ENCODE results near the gene BARX1.
A peak's percentile ranks its signal among the peaks of the same experiment; 100 is the strongest.
"Not testable (repeated sequence)": the region's sequence is repeated elsewhere in the genome, so short reads cannot be mapped to it uniquely, and the experiment has no call there.

BARX1 gene

DNA sequence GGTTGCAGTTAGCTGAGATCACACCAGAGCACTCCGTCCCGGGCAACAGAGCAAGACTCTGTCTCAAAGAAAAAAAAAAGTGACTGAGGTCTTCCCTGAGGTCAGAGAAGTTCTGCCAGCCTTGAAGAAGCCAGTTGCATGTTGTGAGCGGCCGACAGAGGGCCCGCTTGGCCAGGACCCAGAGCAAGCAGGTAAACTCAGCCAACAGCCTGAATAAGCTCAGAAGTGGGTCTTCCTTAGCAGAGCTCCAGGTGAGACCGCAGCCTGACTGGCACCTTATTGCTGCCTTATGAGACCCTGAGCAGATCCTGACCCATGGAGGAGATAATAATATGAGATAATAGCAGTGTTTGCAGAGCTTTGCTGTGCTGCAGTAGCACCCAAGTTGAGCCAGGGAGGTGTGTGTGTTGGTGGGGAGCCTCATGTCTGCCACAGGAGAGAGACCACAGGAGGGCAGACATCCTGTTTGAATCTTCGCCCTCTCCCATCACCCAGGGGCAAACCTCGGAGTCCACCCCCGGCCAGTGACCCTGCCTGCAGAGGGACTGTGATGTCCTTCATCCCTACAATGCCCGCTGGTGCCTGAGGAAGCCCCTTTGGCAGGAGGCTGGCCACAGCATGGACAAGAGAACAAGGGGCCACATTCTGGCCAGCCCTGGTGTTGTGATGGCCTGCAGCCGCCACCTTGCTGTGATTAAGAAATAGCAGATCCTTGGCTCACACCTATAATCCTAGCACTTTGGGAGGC lies 10.8 kb upstream of the BARX1 start:
- no peak for DNase-seq

DNA sequence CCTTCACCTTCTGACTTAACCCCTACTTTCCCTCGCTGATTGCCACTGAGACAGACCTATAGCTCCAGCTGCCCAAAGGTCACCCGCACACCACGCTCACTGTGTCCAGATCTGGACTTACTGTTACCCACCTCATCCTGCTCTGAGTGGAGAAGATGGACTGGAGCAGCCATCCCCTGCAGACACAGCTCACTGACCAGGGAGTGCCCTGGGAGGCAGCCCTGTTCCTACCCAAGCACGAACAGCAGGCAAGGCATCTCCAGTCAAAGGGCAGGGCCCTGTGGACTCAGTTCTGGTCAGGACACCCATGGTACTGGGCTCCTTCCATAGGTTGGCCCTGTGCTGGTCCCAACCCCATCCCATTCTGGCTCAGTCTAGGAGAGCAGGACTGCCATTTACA lies 9.5 kb upstream of the BARX1 start:
- no peak for DNase-seq

DNA sequence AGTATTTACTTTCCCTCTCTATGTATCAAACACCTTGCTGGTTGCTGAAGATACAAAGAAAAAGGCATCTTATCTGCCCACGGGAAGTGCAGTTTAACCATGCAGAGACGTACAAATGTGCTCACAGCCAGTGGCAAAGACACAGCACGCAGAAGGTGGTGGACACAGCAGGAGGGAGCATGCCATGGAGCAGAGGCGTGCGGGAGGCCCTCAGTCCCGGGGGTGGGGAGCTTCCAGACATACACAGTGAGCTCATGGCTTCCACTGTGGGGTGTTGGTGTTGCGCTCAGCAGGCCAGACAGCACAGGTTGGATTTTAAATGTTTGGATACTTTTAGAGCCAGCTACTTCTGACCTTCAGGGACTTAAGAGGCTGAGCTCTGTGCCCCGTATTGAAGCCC lies 8.8 kb upstream of the BARX1 start:
- no peak for DNase-seq

DNA sequence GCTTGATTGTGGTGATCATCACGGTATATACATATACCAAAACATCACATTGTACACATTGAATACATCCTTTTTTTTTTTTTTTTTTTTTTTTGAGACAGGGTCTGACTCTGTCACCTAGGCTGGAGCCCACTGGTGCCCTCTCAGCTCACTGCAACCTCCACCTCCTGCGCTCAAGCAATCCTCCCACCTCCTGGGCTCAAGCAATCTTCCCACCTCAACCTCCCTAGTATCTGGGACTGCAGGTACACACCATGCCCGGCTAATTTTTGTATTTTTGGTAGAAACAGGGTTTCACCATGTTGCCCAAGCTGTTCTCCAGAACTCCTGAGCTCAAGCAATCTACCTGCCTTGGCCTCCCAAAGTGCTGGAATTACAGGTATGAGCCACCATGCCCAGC lies 8.3 kb upstream of the BARX1 start:
- DNase-seq, result not testable (repeated sequence)

DNA sequence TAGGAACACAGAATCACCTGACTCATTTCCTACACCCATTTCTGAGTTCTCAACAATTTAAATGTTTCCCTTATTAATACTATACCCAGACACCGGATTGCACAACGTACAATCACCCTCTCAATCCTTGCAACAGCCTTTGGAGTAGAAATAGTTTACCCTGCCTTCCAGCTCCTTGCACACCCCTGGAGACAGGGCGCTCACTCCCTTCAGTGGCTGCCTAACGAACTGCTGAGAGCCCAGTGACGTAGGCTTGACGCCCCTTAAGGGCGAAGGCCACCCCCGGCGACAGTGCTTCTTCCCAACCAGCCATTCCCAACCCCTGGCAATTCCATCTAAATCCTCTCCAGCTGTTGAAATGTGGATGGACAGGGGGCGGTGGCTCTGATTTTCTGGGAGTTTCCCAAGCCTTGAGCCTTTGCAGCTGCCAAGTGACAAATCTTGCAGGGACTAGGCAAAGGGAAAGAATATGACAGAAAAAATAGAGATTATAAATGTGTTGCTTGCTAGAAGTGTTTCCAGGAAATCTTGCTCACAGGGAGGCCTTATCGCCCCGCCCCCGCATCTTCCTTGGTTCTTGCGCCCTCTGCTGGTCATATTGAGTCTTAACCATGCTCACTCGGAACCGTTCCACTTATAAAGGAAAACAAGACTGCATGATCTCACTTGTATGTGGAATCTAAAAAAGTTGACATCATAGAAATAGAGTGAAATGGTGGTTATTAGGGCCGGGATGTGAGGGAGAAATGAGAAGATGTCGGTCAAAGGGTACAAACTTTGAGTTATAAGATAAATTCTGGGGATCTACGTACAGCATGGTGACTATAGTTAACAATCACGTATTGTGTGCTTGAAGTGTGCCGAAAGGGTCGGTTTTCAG lies 7.6 kb upstream of the BARX1 start:
- DNase-seq, result peak; percentile 77

DNA sequence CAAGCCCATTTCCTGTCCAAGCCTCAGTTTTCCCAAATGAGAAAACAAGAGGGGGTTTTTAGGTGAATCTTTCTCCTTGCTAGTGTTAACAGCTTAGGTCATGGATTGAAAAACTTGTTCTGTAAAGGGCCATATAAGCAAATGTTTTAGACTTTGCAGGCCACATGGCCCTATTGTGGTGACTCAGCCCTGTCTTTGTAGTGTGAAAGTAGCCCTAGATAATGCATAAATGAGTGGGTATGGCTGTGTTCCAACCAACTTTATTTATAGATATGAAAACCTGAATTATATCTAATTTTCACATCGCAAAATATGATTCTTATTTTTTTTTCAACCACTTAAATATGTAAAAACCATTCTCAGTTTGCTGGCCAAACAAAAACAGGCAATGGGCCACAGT lies 6.9 kb upstream of the BARX1 start:
- DNase-seq, result no peak

DNA sequence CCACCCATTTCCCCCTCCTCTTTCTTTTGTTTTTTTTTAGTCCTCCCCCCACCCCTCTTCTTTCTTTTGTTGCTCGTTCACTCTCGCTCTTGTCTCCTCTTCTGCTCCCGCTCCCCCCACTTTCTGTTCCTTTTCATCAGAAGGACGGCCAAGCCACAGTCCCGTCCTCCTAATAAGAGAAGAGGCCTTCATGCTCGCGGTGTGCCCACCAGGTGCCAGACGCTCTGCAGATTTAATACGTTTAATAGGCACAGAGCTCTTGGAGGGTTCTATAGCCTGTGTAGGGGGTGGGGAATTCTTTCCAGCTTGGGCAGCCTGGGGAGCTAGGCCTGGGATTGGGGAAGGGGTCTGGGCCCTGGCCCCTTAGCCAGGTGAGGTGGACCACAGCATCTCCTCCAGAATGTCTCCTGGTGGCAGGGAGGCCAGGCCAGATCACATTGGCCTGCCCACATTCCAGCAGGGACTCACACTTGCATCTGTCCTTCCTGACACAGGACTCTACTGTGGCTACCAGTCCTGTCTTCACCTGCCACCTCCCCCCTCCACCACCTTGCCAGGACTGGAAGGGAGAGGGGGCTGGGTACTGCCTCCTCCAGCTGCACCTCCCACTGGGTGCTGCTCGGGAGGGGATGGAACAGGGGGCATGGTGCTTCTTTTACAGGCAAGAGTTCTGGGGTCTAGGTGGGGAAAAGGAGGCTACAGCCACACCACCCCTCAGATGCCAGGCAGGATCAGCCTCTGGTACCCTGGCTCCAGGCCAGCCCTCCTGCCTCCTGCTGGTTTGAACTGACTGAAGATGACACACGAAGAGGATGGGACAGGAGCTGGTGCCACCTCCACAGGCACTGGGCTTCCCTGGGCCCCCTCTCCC lies 6.1 kb upstream of the BARX1 start:
- no peak for DNase-seq

DNA sequence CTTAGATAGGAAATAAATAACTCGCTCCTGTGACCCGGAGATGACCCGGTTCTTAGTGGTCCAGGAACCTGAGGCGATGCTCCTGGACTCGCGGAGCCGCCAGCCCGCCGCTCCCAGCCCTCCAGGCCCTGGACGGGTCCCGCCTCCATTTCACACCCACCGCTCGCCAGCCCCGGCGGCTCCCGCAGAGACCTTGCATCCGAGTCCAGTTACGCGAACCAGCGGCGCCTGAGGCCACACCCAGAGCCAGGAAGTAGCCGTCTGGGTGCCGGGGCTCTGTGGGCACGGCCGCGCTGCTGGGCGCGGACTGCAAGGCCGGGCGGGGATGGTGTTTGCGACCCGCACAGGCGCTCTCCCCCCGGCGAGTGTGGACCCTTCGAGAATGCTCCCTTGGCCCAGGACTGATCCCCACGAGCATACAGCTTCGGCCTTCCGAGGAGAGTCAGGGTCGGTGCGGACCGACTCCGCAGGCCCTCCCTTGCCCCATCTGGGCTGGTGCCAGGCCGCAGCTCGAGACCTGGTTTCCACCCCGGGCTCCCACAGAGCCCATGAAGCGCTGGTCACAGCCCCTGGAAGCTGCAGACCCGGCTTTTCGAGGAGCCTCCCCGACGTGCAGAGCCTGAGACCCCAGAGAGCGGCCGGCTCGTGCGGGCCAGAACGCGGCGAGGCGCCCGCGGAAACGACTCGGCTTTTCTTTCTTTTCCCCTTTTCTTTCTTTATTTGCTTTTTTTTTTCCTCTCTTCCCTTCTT lies 5.2 kb upstream of the BARX1 start:
- DNase-seq, result no peak

DNA sequence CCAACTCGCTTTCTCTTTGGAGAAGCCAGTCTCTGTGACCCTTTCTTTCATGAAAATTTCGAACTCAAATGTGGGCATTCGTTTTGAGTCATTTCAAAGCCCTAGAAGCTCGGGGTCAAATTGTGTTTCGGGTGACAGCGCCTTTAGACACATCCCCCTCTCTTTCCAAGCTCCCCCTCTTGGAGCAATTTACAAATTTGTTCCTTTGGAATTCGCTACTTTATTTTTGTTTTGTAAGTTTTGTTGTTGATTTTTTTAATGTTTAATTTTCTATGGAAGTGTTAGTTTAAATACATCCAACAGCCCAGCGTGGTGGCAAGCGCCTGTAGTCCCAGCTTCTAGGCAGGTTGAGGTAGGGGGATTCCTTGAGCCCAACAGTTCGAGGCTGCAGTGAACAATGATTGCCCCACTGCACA lies 4.6 kb upstream of the BARX1 start:
- no peak for DNase-seq

DNA sequence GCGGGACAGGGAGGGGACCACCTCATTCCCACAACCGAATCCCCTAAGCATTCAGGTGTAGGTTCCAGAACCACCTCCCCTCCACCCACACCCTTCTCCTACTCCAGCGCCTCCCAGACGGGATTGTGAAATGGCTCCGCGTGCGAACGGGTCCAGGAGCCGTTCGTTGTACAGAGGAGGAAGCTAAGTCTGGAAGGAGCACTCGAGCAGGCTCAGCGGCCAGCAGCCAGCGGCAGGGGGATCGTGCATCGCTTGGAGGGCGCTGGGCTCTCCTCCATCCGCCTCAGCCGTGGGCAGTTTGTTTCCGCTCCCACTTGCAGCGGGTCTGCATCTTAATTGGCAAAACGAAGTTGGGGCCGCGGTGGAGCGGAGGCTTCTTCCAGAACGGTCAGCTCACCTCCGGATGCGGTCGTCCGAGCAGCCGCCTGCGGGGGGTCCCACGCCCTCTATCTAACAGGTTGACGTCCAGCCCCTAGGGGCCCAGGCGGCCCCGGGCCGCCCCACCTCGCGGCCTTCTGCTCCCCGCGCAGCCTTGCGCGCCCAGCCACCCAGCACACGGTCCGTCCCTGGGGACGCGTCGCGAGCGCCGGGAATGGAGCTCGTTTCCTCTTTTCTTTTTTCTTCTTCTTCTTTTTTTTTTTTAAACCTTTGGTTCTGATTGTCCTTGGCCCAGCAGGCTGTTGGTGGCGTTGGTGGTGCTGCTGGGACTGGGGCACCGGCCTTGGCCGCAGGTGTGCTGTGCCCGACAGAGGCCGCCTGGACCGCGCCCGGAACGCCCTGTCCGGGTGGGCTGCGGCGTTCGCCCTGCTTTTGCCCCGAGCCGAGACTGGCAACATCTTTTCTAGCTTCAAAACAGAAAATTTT lies 3.9 kb upstream of the BARX1 start:
- DNase-seq, result no peak

DNA sequence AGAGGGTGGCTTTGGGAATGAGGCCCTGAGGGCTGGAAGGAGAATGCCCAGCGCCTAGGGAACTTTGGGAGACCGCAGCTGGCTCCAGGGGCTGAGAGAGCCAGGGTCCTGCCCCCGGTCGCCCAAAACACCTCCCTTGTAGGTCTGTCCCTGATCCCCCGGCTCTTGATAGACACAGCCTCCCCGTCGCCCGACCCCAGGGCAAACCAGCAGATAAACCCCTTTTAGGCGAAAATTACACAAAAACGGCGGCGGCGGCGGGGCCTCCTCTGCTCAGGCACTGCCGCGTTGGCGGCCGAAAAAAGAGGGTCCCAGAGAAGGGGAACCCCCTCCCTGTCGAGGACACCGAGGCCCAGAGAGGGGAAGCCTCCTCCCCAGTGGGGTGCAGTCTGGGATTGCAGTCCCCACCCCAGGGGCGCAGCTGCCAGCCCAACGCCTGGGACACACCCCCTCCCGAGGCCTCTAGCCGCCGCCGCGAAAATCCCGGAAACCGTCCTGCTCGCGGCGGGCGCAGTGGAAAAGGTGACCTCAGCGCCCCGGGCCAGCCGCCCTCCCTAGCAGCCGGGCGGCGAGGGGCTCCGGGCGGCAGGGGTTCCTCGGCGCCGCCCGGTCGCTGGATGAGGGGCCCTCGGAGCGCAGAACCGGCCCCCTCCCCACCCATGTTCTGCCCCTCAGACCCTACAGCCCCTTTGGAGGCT lies 3.1 kb upstream of the BARX1 start:
- DNase-seq, result peak; percentile 21

DNA sequence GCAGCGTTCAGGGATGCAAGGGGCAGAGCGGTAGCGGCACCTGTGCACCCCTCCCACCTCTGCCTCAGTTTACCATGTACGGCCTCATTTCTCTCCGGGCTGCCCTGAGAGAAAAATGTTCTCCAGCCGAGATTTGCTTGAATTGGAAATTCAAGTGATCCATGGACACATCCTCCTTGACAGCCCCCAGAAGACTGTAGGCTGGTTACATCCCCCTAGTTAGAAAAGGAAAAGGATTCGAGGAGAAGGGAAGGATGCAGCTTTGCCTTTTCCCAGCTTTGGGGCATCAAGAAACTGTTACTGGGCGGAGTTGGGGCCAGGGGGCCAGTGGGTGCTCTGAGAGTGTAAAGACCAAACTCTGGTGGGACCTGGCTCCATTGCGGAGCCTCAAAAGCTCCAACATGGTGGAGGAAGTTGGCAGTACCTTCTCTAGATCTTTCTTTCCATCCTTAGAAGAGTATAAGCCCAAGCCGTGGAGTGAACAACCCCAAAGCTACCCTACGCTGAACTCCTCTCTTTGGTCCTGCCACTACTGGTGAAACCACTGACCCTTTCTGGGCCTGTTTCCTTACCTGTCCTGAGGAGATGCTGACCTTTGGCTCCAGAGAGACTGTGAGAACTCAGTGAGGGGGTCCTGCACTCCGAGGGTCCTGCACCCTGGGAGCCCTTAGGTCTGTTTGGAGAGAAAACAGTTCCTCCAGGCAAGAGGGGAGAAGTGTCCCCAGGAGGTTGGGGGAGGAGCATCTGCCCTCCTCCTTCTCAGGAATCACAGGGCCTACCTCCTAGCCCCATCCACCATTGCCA lies 1.0 kb upstream of the BARX1 start:
- no peak for DNase-seq

DNA sequence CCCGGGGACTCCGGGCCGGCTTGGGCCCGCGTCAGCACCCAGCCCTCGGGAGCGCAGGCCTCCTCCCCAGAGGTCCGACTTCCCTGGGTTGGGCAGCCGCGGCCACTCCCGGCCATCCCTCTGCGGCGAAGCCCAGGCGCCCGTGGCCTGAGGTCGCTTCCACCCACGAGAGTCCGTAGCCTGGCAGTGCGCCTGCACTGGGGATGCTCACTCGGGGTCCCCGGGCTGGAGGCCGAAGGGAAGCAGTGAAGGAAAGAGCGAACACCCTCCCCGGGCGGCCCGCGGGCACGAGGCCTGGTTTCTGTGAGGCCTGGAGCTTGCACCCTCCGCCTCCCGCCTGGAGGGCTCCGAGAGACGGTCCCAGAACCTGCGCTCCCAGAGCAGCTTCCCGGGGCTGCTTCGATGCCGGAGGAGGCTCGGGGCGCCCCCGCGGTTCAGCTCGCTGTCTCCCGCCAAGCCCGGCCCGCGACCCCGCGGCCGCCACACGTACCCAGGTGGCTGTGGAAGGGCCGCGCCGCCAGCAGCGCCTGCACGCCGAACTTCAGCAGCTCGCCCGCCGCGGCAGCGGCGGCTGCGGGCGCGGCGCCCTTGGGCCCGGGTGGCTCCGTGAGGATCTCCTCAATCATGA lies 607 bp downstream of the BARX1 start:
- DNase-seq, result no peak

DNA sequence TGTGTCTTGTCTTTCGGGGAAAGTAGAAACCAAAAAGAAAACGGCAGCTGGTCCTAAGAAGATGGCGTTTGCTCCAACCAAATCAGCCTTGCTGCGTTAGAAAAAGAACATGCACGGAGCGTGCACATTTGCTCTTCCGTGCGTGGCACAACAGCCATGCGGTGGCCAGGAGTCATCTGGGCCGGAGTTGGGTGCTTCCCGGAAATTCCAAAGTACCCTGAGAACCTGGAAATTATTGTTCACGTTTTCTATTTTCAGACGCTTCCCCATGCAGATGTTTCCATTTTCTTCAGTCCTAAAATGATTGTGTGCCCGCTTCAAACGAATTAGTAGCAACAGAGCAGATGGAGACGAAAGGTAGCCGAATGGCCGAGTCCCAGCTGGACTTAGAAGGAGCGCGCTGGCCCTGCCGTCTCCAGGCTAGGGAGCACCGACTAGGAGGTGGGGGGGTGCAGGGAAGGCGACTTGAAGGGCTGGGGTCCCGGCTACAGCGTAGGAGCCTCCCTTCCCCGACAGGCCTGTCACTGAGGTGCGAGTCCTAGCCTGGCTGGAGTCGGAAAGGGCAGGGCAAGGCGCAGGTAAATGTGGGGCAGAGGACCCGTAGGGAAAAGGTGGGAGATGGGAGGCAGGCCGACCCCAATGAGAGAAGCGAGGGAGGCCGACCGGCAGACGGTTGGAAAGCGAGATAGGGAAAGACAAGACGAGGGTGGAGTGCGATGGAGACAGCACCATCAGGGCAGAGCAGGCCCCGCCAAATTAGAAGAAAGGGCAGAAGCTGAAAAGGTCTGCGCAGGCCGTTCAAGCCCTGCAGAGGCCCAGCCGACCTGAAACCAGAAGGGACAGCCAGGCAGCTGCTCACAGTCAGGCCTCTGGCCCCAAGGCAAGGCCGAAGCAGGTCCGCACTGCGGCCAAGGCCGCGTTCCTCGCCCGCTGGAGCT lies 1.4 kb downstream of the BARX1 start:
- DNase-seq, result no peak

DNA sequence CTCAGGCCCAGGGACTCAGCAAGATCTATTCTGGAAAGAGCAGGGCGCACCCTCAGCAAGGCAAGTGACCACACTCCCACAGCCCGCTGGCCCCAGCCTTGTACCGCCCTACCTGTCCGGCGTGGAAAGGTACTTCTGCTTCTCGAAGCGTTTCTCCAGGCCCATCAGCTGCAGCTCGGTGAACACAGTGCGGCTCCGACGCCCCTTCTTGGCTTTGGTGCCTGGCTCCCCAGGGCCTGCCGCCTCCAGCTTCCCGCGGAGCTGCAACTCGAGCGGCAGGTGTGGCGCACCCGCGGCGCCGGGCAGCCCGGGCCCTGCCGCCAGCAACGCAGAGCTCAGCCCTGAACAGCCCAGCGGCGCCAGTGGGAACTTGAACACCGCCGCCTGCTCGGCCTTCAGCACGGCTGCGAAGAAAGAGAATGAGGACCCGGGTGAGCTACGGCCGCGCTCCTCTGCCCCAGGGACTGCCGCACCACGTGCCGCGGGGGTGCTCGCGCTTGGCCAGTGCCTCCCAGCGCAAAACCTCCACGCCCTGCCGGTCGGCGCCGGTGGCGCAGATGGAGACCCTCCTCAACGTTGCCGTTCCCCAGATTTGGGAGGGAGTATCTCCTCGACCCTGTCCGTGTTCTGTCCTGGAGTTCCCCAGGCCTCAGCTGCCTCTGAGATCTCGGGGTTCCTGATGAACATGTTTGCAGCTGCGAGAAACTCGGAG lies 2.2 kb downstream of the BARX1 start:
- peak; percentile 23 for DNase-seq

DNA sequence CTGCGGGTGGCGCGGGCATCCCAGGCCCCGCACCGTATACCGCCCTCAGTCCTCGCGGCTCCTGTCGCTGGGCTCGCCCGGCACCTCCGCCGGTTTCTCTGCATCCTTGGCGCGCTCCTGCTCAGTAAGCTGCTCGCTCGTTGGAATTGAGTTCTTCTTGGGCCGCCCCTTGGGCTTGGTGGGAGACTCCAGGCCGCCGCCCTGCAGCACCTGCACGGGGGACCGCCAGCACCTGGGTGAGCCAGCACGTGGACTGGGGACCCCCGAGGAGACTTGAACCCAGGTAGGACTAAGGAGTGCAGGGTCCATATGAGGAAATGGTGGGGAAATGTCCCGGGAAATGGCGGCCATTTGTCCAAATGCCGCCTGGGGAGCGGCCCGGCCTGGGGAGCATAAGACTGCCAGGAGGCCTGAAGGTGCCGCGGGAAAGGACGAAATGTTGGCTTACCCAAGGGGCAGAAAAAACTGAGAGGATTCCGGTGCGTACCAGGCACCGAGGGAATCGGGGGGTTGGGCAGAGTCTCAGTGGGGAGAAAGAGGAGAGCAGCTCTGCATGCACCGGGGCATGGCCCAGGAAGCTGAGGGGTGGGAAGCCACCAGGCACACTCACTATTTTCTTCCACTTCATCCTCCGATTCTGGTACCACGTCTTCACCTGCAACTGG lies 2.9 kb downstream of the BARX1 start:
- no peak for DNase-seq

DNA sequence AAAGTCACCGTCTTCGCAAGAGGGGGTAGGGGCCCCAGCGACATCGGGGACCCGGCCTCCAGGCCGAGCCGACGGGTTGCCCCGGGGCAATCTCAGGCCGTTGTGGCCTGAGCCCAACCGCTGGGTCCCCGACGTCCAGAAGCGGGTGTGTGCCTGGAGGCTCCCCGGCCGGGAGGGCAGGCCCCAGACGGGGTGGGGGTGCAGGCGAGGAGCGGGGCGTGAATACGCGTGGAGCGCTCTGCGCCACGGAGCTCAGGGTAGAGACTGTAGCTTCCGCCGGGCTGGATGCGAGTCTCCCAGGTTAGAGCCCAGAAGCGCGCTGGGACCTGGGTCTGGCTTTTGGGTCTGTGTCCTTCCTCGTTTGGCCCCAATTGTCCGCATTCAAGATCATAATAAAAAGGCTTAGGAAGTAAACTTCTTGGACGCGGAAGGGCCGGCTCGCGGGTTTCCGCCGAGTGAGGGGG lies 3.5 kb downstream of the BARX1 start:
- DNase-seq, result peak; percentile 31
